Suprapubic skin (tissue), 4 donors: Measurements from ENCODE around the gene AAGAB. TPM values are rescaled to one million over a fixed set of nuclear protein-coding genes. Genes with fewer than 3 reads are reported as not detected.

Experiments
- DNase-seq, 2 donors: peaks; one replicate each; pipeline ENCODE4 v3.0.0-alpha.2; 2019; ENCODE audit warnings: low spot score in 2 of 2
- H3K27ac ChIP-seq: fragments of 200-600 bp; sonication (generic); one replicate; pipeline ENCODE4 v1.5.1; 2019
- H3K27me3 ChIP-seq: fragments of 200-600 bp; sonication (generic); one replicate; pipeline ENCODE4 v1.5.1; 2019
- H3K36me3 ChIP-seq: fragments of 200-600 bp; sonication (generic); one replicate; pipeline ENCODE4 v1.5.1; 2019
- H3K4me1 ChIP-seq: fragments of 200-600 bp; sonication (generic); one replicate; pipeline ENCODE4 v1.5.1; 2019
- H3K4me3 ChIP-seq: fragments of 200-600 bp; sonication (generic); one replicate; pipeline ENCODE4 v1.5.1; 2019; ENCODE audit warnings: mild to moderate bottlenecking
- H3K9me3 ChIP-seq: fragments of 200-600 bp; sonication (generic); one replicate; pipeline ENCODE4 v1.5.1; 2019
- CTCF ChIP-seq, 2 donors: fragments of 200-600 bp in 1 of 2; fragments of 450-650 bp in 1 of 2; sonication (generic) in 1 of 2; IDR thresholded peaks; one replicate each; pipeline ENCODE4 v1.5.1; 2016 to 2019; ENCODE audit warnings: antibody characterized with exemption in 2 of 2, mild to moderate bottlenecking in 1 of 2, moderate library complexity in 1 of 2
- EP300 ChIP-seq: sonication (generic); formaldehyde crosslinking; IDR thresholded peaks from one replicate; pipeline ENCODE4 v1.6.1; 2017; ENCODE audit warnings: antibody characterized with exemption
- POLR2A ChIP-seq, 2 donors: fragments of 450-650 bp; IDR thresholded peaks; one replicate each; pipeline ENCODE4 v1.6.1; 2017; ENCODE audit warnings: antibody characterized with exemption in 2 of 2, mild to moderate bottlenecking in 2 of 2, moderate library complexity in 2 of 2
- POLR2AphosphoS5 ChIP-seq, 3 donors: sonication (generic); formaldehyde crosslinking; IDR thresholded peaks; one replicate each; pipeline ENCODE4 v1.6.1; 2017; ENCODE audit warnings: antibody characterized with exemption in 3 of 3
- WGBS: methylation state at CpG from one replicate; pipeline ENCODE4 v1.1.5; 2018; 5-methylcytosine and 5-hydroxymethylcytosine counted together
- total RNA-seq, 4 donors: library from RNA; depleted of rRNA; stranded (reverse); fragments of >200 nt; gene quantifications; one replicate each; pipeline ENCODE4 v1.1.0, GENCODE V29; 2016

Gene AAGAB
- total RNA-seq, 4 donors from 2014 or later: 18.6 to 28.0 (median 26.0) TPM

- Histone ChIP-seq H3K9me3 (no peaks in the 10 kb centered on the region), H3K4me3 (no peak overlapping the region), H3K27ac (peak overlapping the region; percentile 55), H3K4me1 (peaks cover 60% of the 10 kb centered on the region), H3K36me3 (peaks cover 55% of the 10 kb centered on the region), H3K27me3 (no peaks in the 10 kb centered on the region)
- no peak for TF ChIP-seq POLR2A (IDR thresholded peaks at IDR 0.05)
- no peak for TF ChIP-seq POLR2AphosphoS5 (IDR thresholded peaks at IDR 0.05)
- TF ChIP-seq EP300: no peak
- TF ChIP-seq CTCF (IDR thresholded peaks at IDR 0.05): no peak
- 81% methylated on average over 11 of the region's 12 CpGs for WGBS
- DNase-seq: no peak
Observed at GRCh38 chr15:67187351-67187854, 67.1 kb downstream of the AAGAB start.

GRCh38 chr15:67186688-67187087 is 67.8 kb downstream of the AAGAB start:
- Histone ChIP-seq H3K27me3 (no peaks in the 10 kb centered on the region), H3K9me3 (no peaks in the 10 kb centered on the region), H3K27ac (peak overlapping the region; percentile 71), H3K4me1 (peaks cover 60% of the 10 kb centered on the region), H3K36me3 (peaks cover 53% of the 10 kb centered on the region), H3K4me3 (no peak overlapping the region)
- no peak for DNase-seq
- 73% methylated on average over 4 of the region's 4 CpGs for WGBS
- TF ChIP-seq EP300 (no peak), CTCF (IDR thresholded peaks at IDR 0.05) (no peak), POLR2AphosphoS5 (IDR thresholded peaks at IDR 0.05) (no peak), POLR2A (IDR thresholded peaks at IDR 0.05) (no peak)

GRCh38 chr15:67186226-67186649 is 68.2 kb downstream of the AAGAB start:
- Histone ChIP-seq H3K27me3 (no peaks in the 10 kb centered on the region), H3K36me3 (peaks cover 51% of the 10 kb centered on the region), H3K9me3 (no peaks in the 10 kb centered on the region), H3K27ac (peak overlapping the region; percentile 71), H3K4me3 (no peak overlapping the region), H3K4me1 (peaks cover 60% of the 10 kb centered on the region)
- WGBS: 20% methylated on average over 6 of the region's 6 CpGs
- DNase-seq: no peak
- TF ChIP-seq CTCF (IDR thresholded peaks at IDR 0.05) (no peak), EP300 (no peak), POLR2A (IDR thresholded peaks at IDR 0.05) (no peak), POLR2AphosphoS5 (IDR thresholded peaks at IDR 0.05) (no peak)

GRCh38 chr15:67185621-67186225 is 68.7 kb downstream of the AAGAB start:
- DNase-seq: no peak
- H3K27ac ChIP-seq: peak overlapping the region; percentile 71
- H3K4me1 ChIP-seq: peaks cover 56% of the 10 kb centered on the region
- H3K27me3 ChIP-seq: no peaks in the 10 kb centered on the region
- no peak for TF ChIP-seq POLR2A (IDR thresholded peaks at IDR 0.05)
- TF ChIP-seq CTCF (IDR thresholded peaks at IDR 0.05): no peak
- no peak for TF ChIP-seq POLR2AphosphoS5 (IDR thresholded peaks at IDR 0.05)
- TF ChIP-seq EP300: no peak
- H3K4me3 ChIP-seq: no peak overlapping the region
- H3K9me3 ChIP-seq: no peaks in the 10 kb centered on the region
- 57% methylated on average over 9 of the region's 9 CpGs for WGBS
- H3K36me3 ChIP-seq: peaks cover 49% of the 10 kb centered on the region

GRCh38 chr15:67185051-67185450 is 69.4 kb downstream of the AAGAB start:
- DNase-seq: no peak
- H3K27me3 ChIP-seq: no peaks in the 10 kb centered on the region
- H3K36me3 ChIP-seq: peaks cover 43% of the 10 kb centered on the region
- H3K4me3 ChIP-seq: no peak overlapping the region
- no peak for TF ChIP-seq EP300
- TF ChIP-seq CTCF (IDR thresholded peaks at IDR 0.05): no peak
- no peak for TF ChIP-seq POLR2A (IDR thresholded peaks at IDR 0.05)
- peak overlapping the region; percentile 71 for H3K27ac ChIP-seq
- H3K4me1 ChIP-seq: peaks cover 52% of the 10 kb centered on the region
- H3K9me3 ChIP-seq: no peaks in the 10 kb centered on the region
- 86% methylated on average over 6 of the region's 6 CpGs for WGBS
